ENCODE data around the gene GHRH.

- TF ChIP-seq RAD21 (IDR thresholded peaks at IDR 0.05; ENCODE audit: low read depth), result no peak
- no peak for TF ChIP-seq EP300 (IDR thresholded peaks at IDR 0.05; ENCODE audit: borderline replicate concordance)
- no peak for TF ChIP-seq FOXM1 (IDR thresholded peaks at IDR 0.05; ENCODE audit: borderline replicate concordance, low read depth)
- TF ChIP-seq USF1 (IDR thresholded peaks at IDR 0.05), result no peak
- TF ChIP-seq YY1 (IDR thresholded peaks at IDR 0.05; ENCODE audit: low read depth), result no peak
- TF ChIP-seq EGR1 (IDR thresholded peaks at IDR 0.05), result no peak
- no peak for TF ChIP-seq MAX (IDR thresholded peaks at IDR 0.05)
- TF ChIP-seq TCF12 (IDR thresholded peaks at IDR 0.05; ENCODE audit: low read depth), result no peak
- TF ChIP-seq CEBPB (IDR thresholded peaks at IDR 0.05), result no peak
- no peak for TF ChIP-seq REST (IDR thresholded peaks at IDR 0.05; ENCODE audit: low read depth)
- TF ChIP-seq CREB1 (IDR thresholded peaks at IDR 0.05; ENCODE audit: low read depth), result no peak
- no peak for TF ChIP-seq TAF1 (IDR thresholded peaks at IDR 0.05; ENCODE audit: low read depth)
- TF ChIP-seq TEAD4 (IDR thresholded peaks at IDR 0.05), result no peak
Observed at GRCh38 chr20:37257530-37257929, 4.1 kb downstream of the GHRH start.
